Activated CD4-positive, alpha-beta memory T cell treated with anti-CD3 and anti-CD28 coated beads, Interleukin-2, amount 10 ng/mL, durations not matched to agents 7 days and 5 days (primary cell): Measurements from ENCODE around the gene HPCAL1. TPM values are rescaled to one million over a fixed set of nuclear protein-coding genes. Genes with fewer than 3 reads are reported as not detected.

Experiments
- CTCF ChIA-PET: fragments of 350-600 bp; sonication (Branson Sonifier 250); formaldehyde crosslinking; loops from one replicate; lab custom pipeline; 2021; ENCODE audit warnings: antibody characterized with exemption, inconsistent platforms; lab: Charles Lee
- POLR2A ChIA-PET: fragments of 350-600 bp; sonication (Branson Sonifier 250); formaldehyde crosslinking; loops from one replicate; lab custom pipeline; 2021; ENCODE audit warnings: antibody characterized with exemption; lab: Charles Lee
- DNase-seq: peaks from one replicate; pipeline ENCODE4 v3.0.0-alpha.2; 2020
- H3K27ac Mint-ChIP-seq: one replicate; pipeline ENCODE4 v1.8.0; 2021; ENCODE audit warnings: mild to moderate bottlenecking, mixed read lengths
- H3K27me3 Mint-ChIP-seq: one replicate; pipeline ENCODE4 v1.8.0; 2021; ENCODE audit warnings: mixed read lengths
- H3K36me3 Mint-ChIP-seq: one replicate; pipeline ENCODE4 v1.8.0; 2021; ENCODE audit warnings: low read depth, mixed read lengths
- H3K4me1 Mint-ChIP-seq: one replicate; pipeline ENCODE4 v1.8.0; 2021; ENCODE audit warnings: mixed read lengths
- H3K4me3 Mint-ChIP-seq: one replicate; pipeline ENCODE4 v1.8.0; 2021; ENCODE audit warnings: mild to moderate bottlenecking, mixed read lengths
- H3K9me3 Mint-ChIP-seq: one replicate; pipeline ENCODE4 v1.8.0; 2021; ENCODE audit warnings: mixed read lengths
- total RNA-seq, 2 experiments: library from RNA; stranded (reverse); gene quantifications; one replicate each; pipeline ENCODE4 v1.2.3, GENCODE V29; 2021

The HPCAL1 gene
- total RNA-seq, 2 experiments from 2014 or later = 70.0 to 71.4 TPM

DNA sequence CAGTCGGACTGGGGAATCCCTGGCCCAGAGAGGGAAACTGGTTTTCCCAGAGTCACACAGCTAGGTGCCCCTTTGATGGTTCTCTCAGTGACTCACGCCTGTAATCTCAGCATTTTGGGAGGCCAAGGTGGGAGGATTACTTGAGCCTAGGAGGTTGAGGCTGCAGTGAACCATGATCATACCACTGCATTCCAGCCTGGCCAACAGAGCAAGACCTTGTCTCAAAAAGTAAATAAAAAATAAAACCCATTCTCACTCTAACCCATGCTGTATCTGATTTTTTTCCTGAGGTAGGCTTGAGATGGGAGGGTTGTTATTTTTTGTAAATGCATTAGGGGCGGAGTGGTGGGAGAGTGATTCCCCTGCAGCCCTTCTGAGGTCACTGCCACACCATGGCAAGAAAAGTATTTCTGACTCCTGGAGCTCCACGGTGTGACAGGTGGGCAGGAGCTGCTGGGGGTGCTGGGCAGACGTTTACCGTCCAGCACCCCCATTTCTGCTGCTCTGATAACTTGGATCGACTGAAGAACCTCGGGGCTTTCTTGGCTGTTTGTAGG lies 60.3 kb downstream of the HPCAL1 start:
- no peak for DNase-seq
- Mint-ChIP-seq H3K27me3 (no peaks in the 10 kb centered on the region), H3K36me3 (no peaks in the 10 kb centered on the region), H3K9me3 (no peaks in the 10 kb centered on the region), H3K4me3 (no peak overlapping the region), H3K4me1 (no peaks in the 10 kb centered on the region), H3K27ac (no peak overlapping the region)
- CTCF ChIA-PET = interaction anchor here (1.0 kb wide), 1 partner anchor 46 kb away, joined by 3 read pairs; no protein-coding TSS in a partner anchor
- POLR2A ChIA-PET = no interaction called here

DNA sequence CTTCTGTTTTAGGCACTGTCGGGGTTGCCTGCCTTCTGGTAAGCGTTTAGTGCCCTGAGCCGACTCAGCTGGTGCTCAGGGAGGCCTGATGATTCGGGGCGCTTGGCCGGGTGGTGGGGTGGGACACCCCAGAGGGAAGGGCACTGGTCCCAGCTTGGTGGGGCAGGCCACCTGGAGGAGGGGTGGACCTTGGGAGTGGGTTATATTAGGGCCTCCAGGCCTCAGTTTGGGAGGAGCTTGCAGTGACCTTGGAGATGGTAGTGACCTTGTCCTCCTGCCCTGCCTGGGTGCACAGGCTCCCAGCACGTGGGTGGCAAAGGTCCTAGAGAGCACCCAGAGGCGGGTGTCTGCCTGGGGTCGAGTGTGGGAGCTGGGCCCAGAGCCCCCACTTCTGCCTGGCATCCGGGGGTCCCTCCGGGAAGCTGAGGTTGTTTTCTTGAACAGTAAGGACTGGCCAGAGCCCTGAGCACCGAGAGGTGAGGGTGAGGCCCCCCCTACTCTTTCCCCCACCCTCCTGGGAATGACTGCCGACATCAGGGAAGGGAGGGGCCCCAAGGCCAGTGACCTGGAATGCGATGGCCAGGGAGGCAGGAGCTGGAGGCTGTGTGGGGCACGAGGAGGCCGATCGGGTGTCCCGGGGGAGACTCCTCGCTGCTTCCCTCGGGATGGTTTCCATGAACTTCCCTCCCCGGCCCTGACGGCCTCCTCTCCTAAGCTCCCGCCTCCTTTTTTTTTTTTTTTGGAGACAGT lies 61.3 kb downstream of the HPCAL1 start:
- no peak overlapping the region for H3K4me3 Mint-ChIP-seq
- H3K27ac Mint-ChIP-seq = no peak overlapping the region
- H3K9me3 Mint-ChIP-seq = no peaks in the 10 kb centered on the region
- DNase-seq = no peak
- no peaks in the 10 kb centered on the region for H3K36me3 Mint-ChIP-seq
- H3K4me1 Mint-ChIP-seq = no peaks in the 10 kb centered on the region
- ChIA-PET POLR2A (no interaction called here), CTCF (no interaction called here)
- no peaks in the 10 kb centered on the region for H3K27me3 Mint-ChIP-seq

DNA sequence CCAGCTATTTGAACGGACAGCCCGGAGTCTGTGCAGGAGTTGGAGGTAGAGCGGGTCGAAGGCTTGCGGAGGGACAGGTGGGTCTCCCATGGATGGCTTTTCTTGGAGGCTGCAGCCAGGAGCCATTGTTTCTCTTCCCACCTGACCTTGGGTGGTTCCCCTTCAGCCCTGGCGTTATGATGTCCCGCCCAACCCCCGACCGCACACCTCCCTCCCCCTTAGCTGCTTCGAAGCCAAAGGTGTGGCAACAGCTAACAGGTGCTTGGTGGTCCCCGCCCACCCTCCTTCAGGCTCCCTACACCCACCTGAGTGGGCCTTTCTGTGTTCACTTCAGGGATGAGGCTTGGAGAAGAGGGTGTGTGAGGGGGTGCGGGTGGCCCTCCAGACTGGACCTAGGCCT lies 62.7 kb downstream of the HPCAL1 start:
- no peak for DNase-seq
- ChIA-PET POLR2A (no interaction called here), CTCF (no interaction called here)
- H3K4me1 Mint-ChIP-seq = no peaks in the 10 kb centered on the region
- no peak overlapping the region for H3K27ac Mint-ChIP-seq
- no peaks in the 10 kb centered on the region for H3K36me3 Mint-ChIP-seq
- no peaks in the 10 kb centered on the region for H3K9me3 Mint-ChIP-seq
- no peaks in the 10 kb centered on the region for H3K27me3 Mint-ChIP-seq
- no peak overlapping the region for H3K4me3 Mint-ChIP-seq

DNA sequence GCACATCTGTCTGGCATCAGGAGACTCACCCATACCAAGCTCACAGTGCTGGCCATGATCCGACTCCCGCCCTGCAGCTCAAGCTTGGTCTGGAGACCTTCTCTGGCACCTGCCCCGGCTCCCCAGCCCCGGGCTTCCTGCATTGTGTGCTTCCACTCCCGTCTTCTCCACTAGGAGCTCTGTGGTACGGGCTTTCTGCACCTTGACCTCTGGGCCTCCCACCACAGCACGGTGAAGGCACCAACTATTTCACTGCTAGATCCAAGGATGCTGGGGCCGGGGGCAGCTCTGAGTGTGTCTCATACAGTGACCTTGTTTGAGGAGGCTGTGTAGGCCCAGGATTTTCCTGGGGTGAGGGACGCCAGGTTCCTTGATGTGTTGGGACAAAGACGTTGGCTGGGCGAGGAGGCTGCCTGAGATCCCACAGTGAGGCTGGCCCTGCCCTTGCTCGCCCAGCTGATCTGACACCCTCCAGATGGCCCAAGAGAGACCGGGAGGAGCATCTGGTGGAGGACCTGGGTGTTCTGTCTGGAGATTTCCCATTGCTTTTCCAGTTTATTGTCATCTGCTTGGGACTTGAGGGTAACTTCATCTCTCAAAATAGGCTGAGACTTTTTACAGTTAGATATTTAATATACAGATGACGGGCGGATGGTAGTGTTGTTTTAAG lies 64.0 kb downstream of the HPCAL1 start:
- DNase-seq = no peak

DNA sequence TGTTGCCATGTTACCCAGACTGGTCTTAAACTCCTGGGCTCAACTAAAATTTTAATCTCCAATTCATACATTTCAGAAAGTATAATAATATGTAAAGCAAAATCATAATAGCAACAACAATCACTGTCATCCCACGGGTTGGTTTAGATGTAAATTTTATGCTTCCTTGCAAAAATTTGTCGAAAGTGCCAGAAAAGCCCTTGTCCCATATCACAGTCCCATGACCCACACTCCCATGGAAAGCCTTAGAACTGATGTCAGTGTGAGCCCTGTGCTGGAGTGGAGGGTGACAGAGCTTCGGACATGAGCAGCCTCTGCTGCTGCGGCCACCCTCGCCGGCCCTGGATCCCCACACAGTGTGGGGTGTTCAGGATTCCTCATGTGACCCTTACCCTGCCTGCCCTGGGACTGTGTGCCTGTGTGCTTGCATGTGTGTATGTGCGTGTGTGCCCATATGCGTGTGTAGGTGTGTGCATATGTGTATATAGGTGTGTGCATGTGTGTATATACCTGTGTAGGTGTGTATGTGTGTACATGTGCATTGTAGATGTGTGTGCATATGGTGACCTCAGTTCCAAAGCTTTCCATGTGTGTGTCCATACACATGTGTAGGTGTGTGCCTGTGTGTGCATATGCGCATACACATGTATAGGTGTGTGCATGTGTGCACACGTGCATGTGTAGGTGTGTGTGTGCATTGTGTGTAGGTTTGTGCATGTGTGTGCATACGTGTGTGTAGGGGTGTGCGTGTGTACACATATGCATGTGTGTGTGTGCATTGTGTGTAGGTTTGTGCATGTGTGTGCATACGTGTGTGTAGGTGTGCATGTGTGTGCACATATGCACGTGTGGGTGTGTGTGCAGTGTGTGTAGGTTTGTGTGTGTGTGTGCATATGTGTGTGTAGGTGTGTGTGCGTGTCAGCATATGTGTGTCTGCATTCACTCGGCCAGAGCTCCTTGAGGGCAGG lies 65.1 kb downstream of the HPCAL1 start:
- ChIA-PET POLR2A (interaction anchor here (0.8 kb wide), 1 partner anchor 15 kb away, joined by 3 read pairs; no protein-coding TSS in a partner anchor), CTCF (no interaction called here)
- no peak overlapping the region for H3K4me3 Mint-ChIP-seq
- H3K9me3 Mint-ChIP-seq = no peaks in the 10 kb centered on the region
- H3K4me1 Mint-ChIP-seq = no peaks in the 10 kb centered on the region
- no peaks in the 10 kb centered on the region for H3K36me3 Mint-ChIP-seq
- DNase-seq = no peak
- no peaks in the 10 kb centered on the region for H3K27me3 Mint-ChIP-seq
- H3K27ac Mint-ChIP-seq = no peak overlapping the region

More for the DNA sequence above, 64.0 kb downstream of the HPCAL1 start:
- Mint-ChIP-seq H3K36me3 (no peaks in the 10 kb centered on the region), H3K9me3 (no peaks in the 10 kb centered on the region), H3K27me3 (no peaks in the 10 kb centered on the region), H3K4me3 (no peak overlapping the region), H3K27ac (no peak overlapping the region), H3K4me1 (no peaks in the 10 kb centered on the region)
- CTCF ChIA-PET = no interaction called here
- POLR2A ChIA-PET = no interaction called here

DNA sequence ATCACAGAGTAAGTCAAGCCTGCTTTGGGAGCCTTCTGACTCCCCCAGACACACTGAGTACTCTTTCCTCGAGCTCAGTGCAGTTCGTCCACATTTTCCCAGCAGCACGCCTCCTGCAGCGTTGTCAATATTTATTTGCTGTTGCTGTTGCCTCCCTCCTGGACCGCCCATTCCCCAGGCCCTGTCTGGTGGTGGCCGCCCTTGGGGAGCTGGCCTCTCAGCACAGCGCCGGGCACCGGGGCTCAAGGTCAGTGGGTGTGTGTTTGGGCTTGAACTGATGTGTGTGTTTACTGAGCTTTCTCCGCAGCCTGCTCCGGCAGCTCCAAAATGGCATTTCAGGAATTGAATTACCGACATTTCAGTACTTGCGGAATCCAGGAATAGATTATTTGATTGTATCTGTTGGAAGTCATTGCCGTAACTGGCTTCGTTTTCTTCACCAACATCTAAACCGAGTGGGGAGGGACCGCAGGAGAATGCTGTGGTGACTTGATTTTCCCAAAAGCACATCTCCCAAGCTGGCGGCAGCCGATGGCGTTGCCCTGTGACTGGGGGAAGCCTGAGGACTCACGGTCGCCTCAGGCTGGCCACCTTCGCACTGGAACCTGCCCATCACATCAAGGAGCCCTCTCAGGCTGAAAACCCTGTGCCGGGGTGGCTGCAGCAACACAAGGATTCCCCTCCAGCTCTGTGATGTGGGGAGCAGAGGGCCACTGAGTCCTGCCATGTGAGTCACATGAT lies 66.0 kb downstream of the HPCAL1 start:
- no peak for DNase-seq
- Mint-ChIP-seq H3K4me3 (no peak overlapping the region), H3K27ac (no peak overlapping the region), H3K4me1 (no peaks in the 10 kb centered on the region), H3K36me3 (no peaks in the 10 kb centered on the region), H3K9me3 (no peaks in the 10 kb centered on the region), H3K27me3 (no peaks in the 10 kb centered on the region)
- ChIA-PET POLR2A (interaction anchor here (0.8 kb wide), 1 partner anchor 14 kb away, joined by 3 read pairs; no protein-coding TSS in a partner anchor), CTCF (no interaction called here)

DNA sequence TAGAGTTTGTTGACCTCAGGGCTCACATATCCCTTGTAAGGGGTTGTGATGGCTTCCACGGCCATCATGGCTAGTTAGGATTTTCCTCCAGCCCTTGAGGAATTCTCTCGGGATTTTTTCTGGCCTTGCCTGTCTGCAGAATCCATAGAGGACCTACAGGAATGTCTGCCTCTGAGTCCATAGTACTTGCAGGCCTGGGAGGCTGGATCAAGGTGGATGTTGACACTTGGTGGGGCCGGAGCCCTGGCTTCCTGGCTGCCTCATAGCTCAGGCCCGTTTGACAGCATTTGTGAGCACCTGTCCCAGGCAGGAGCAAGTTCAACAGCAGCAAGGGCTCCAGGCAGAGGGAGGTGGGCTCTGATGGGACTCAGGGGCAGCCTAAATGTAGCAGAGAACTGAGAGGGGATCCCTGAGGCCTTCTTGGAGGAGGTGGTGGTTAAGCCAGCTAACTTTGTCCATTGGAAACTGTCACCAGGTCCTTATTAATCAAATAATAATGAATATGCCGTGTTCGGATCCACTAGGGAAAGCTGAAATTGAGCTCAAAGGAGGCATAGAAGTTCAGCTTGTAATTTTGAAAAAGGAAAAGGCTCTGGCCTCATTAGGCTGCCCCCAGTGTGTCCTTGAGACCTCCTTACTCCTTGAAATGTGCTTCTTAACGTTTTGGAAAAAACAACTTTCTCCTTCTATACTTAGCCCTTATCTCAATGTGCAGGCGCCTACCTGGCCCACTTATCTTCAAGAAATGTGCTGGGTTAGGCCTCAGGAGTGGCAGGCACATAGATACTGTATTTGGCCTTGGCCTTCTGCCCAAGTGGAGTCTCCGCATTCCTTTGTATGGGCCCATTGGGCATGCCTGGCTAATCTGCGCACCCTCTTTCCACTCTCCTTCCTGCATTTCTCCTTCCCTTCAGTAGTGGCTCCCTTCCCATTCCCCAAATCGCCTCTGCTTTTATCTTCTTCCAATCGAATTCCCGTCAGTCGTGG lies 66.9 kb downstream of the HPCAL1 start:
- Mint-ChIP-seq H3K27ac (no peak overlapping the region), H3K36me3 (no peaks in the 10 kb centered on the region), H3K4me1 (no peaks in the 10 kb centered on the region), H3K4me3 (no peak overlapping the region), H3K27me3 (no peaks in the 10 kb centered on the region), H3K9me3 (no peaks in the 10 kb centered on the region)
- ChIA-PET CTCF (no interaction called here), POLR2A (interaction anchor here (0.9 kb wide), 1 partner anchor 12 kb away, joined by 3 read pairs; no protein-coding TSS in a partner anchor)
- DNase-seq = no peak

DNA sequence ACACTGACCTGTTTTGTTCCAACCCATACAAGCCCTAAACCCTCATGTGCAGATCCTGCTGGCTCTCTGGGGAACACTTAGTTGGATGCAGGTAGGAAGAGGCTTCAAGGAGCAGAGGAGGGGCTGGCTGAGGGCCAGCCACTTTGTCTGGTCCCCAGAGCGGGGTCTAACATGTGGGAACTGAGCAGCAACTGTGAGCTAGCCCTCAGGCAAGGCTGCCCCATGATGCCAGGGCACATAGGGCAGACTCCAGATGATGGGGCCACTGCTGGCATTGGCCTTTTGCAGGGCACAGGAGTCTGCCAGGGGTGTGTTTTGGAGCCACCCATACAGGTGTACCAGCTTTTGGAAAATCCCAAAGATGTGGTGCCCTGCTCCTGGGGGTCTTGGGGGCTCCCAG lies 67.7 kb downstream of the HPCAL1 start:
- Mint-ChIP-seq H3K27ac (no peak overlapping the region), H3K4me1 (peaks cover 2% of the 10 kb centered on the region)
- POLR2A ChIA-PET = no interaction called here

DNA sequence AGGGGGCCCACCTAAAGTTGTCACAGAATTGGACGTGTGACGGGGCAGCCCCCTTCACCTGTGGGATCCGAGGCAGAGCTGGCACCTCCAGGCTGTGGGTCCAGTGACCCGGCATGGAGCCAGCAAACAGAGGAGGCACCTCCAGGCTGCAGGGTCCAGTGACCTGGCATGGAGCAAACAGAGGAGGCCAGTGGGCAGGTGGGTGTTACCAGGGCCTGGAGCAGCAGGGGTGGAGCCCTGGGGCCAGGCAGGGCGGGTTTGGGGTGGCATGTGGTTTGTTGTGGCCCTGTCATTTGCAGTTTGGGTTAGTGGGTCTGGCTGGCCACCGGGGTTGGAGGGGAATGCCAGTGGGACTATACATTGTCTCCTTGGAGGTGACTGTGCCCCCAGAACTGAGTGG lies 68.2 kb downstream of the HPCAL1 start:
- no peak for DNase-seq
- H3K36me3 Mint-ChIP-seq = no peaks in the 10 kb centered on the region
- no peaks in the 10 kb centered on the region for H3K27me3 Mint-ChIP-seq
- no peak overlapping the region for H3K27ac Mint-ChIP-seq
- POLR2A ChIA-PET = no interaction called here
- H3K9me3 Mint-ChIP-seq = no peaks in the 10 kb centered on the region
- CTCF ChIA-PET = interaction anchor here (0.6 kb wide), 1 partner anchor 38 kb away, joined by 3 read pairs; no protein-coding TSS in a partner anchor
- peaks cover 7% of the 10 kb centered on the region for H3K4me1 Mint-ChIP-seq
- no peak overlapping the region for H3K4me3 Mint-ChIP-seq

More for the DNA sequence above, 67.7 kb downstream of the HPCAL1 start:
- H3K36me3 Mint-ChIP-seq = no peaks in the 10 kb centered on the region
- CTCF ChIA-PET = interaction anchor here (0.6 kb wide), 1 partner anchor 39 kb away, joined by 3 read pairs; no protein-coding TSS in a partner anchor
- H3K9me3 Mint-ChIP-seq = no peaks in the 10 kb centered on the region
- H3K4me3 Mint-ChIP-seq = no peak overlapping the region
- no peak for DNase-seq
- no peaks in the 10 kb centered on the region for H3K27me3 Mint-ChIP-seq

DNA sequence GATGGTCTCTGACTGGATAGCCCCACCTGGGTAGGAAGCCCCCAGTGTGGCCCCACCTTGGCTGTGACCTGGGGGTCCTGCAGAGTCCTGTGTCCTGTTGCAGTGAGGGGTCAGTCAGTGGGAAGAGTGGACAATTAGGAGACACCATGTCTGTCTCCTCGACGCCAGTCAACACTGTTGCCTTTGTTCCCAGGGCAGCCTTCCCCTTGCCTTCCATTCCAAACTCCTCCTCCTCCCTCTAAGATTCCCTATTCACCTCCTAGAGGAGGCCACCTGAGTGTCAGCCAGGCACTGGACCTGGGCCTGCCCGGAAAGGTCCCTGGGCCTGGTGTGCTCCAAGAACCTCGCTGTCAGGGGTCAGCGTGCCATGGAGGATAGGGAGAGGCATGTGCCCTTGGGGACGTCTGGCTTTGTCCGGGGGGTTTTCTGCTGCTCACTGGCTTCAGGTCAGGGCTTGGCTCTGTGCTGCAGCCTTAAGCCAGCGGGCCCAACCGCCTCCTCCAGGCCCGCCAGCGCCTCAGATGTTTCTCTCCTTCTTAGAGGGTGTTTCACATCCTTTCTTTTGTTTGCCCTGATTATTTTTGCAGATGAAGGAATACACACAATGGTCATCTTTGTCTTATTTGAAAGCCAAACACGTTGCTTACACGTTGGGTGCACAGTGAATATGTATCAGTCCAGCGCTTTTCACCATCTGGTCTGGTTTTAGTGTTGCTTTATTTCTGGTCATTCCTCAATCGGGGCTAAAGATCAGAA lies 68.9 kb downstream of the HPCAL1 start:
- DNase-seq = no peak
- H3K36me3 Mint-ChIP-seq = no peaks in the 10 kb centered on the region
- H3K9me3 Mint-ChIP-seq = no peaks in the 10 kb centered on the region
- CTCF ChIA-PET = no interaction called here
- POLR2A ChIA-PET = no interaction called here
- no peaks in the 10 kb centered on the region for H3K27me3 Mint-ChIP-seq
- no peak overlapping the region for H3K27ac Mint-ChIP-seq
- H3K4me3 Mint-ChIP-seq = no peak overlapping the region
- H3K4me1 Mint-ChIP-seq = peaks cover 9% of the 10 kb centered on the region
